HG02763 (cell line): ENCODE measurements around the gene MCF2L2.

Experiments used
- ATAC-seq: cut with Tn5 transposase; IDR thresholded peaks from one replicate; pipeline ENCODE4 v1.9.1; 2021; ENCODE audit warnings: mild to moderate bottlenecking, moderate library complexity; ENCODE audit not compliant: unreplicated experiment

Gene MCF2L2

DNA sequence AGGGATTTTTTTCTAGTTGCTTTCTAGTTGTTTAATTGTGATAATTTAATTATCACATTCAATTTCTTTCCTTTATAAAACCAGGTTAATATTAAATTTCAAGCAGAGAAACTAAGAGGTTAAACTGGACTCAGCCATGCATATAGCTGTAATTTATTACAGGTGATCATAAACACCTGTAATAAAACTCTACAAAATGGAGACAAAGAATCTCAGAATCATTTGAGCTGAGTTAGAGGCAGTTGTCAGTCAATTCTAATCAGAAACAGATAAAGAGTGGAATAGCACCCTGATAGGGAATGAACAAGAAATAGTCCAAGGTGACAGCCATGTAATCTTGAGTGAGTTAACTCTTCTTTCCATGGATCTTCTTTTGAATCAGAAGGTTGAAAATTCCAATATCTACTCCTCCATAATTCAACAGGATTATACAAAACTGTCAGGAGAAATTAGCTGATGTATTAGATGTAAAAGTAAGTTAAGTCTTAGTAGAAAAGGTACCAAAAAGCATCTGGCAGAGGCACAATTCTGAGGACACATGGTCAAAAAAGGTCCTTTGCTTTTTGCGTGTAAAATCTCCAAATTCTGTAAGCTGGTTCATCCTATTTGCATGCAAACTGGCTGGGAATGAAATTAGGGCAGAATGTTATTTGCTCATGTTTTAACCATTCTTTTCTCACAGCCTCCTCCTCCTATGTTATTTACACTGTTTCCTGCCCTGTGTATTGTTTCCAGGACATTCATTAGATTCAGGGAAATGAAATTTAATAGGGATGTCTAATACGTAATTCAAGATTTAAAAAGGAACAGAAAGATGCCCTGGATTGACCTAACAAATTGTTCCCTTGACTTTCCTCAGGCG is 214.8 kb downstream of the MCF2L2 start:
- ATAC-seq: no peak

DNA sequence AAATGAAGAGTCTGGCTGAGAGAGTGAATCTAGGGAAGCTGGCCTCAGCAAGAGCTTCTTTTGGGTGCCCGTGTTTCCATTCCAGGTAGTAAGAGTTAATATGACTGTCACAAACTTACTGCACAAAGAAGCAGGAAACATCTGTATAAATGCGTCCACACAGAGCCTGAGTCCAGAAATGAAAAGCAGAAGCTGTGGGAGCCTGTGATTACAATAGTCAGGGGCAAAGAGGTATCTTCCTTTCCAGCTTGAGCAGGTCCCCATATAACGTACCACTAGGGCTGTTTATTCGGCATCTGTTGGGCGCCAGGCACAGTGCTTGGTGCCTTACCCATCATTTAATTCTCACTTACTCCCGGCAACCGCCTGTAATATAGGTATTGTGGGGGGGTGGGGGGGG is 215.9 kb downstream of the MCF2L2 start:
- ATAC-seq: no peak

DNA sequence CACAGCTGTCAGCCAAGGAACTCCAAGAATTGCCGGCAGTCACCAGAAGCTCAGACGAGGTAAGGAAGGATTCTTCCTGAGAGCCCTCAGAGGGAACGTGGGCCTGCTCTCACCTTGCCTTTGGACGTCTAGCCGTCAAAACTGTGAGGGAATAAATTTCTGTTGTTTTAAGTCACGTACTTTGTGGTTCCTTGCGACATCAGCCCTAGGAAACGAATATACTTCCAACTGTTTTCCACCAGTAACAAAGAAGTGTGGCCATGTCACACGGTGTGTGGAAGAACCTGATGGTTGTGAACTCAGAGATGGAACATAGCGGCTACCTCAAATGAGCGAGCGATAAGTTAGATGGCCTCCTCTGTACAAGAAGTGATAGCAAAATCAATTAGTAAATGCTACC is 216.3 kb downstream of the MCF2L2 start:
- no peak for ATAC-seq

DNA sequence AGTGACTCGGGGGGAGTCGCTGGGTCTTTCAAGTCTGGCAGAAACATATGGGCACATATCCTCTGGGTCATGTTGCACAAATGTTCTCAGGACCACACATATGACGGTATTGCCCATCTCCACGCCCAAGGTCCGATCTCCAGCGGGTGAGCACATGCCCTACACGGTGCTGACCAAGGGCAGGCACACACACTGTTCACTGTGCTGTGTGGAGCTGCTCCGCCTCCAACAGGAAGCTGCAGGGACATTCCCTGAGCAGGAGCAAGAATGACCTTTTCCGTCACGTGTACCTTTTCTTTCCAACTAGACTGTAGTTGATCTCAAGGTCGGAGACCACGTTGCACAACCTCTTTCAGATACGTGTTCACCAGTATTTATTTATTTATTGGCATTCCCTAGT is 217.1 kb downstream of the MCF2L2 start:
- no peak for ATAC-seq

DNA sequence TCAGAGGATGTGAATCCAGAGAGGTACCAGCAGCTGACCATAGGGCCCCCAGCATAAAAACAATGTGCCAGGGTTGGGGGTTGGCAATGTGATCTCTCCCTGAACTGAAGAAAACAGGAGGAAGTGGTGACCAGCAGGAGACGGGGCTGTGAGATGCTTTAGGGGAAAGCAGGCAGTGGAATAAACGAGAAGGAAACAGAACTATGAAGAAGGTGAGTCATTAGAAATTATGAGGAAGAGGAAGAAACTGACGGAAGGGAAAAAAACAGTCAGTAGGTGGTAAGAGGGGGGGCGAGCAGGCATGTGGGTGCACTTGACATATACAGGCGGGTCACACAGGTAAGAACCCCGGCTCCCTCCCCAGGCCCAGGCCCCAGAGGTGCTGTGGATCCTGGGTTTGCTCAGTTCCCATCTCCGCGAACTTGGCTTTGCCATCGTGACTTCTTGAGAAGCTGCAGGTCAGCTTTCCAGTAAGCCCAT is 217.5 kb downstream of the MCF2L2 start:
- no peak for ATAC-seq

DNA sequence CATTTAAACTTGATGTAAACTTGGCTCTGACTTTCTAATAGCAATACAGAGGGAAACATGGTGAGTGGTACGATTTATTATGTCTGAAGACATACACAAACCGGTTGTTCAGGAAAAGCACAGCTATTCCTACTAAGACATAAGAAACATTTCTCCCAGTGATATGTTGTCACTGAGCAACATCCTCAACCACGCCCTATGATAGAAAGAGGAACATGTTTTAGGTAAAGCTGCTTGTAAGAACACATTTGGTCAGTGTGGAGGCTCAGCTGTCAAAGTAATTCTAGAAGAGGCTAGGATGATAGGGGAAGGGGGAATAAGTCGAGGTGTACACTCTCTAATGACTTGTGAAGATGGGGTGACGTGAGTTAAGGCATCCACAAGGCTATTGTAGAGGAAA is 218.1 kb downstream of the MCF2L2 start:
- ATAC-seq: no peak

DNA sequence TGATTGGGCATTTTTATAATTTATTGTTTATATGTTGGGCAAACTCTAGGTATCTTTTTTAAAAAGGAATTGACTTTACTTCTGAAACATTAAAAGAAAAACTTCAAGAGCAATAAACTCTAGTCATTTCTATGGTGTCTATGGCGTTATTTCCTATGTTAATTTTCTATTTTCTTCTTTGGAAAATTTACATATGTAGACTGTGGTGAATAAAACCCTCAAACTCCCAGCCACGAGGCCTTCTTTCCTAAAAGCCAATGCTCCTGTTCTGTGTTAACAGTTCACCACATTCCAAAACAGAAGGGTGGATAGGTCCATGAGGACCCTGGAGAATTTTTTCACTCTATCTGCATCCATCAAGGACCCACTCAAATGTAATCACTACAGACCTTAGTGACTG is 219.6 kb downstream of the MCF2L2 start:
- no peak for ATAC-seq

DNA sequence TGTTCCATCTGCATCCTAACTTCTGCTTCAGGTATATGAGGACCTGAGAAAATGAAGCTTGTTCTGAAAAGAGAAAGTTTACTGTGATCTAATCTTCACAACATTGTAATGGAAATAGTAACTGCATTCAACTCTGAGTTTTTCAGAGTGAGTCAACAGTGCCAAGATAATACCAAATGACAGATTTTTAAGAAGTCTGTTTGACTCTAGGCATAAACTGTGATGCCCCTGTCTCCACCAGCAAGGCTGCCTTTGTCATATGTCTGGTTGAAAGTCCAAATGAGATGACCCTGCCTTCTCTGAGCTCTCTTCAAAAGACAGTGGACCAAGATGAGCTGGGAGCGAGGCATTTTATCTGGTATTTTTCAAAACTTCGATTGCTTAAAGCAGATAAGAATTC is 220.2 kb downstream of the MCF2L2 start:
- ATAC-seq: no peak

DNA sequence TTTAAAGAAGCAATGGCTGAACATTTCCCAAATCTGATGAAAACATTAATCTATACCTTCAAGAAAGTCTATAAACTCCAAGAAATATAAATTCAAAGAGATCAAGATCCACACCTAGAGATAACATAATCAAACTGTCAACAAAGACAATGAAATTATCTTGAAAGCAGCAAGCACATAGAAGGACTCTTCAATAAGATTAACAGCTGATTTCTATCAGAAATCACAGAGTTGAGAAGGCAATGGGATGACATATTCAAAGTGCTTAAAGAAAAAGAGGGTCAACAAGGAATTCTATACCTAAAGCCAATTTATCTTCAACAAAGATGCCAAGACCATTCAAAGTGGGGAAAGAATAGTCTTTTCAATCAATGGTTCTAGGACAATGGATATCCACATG is 224.7 kb downstream of the MCF2L2 start:
- no peak for ATAC-seq

DNA sequence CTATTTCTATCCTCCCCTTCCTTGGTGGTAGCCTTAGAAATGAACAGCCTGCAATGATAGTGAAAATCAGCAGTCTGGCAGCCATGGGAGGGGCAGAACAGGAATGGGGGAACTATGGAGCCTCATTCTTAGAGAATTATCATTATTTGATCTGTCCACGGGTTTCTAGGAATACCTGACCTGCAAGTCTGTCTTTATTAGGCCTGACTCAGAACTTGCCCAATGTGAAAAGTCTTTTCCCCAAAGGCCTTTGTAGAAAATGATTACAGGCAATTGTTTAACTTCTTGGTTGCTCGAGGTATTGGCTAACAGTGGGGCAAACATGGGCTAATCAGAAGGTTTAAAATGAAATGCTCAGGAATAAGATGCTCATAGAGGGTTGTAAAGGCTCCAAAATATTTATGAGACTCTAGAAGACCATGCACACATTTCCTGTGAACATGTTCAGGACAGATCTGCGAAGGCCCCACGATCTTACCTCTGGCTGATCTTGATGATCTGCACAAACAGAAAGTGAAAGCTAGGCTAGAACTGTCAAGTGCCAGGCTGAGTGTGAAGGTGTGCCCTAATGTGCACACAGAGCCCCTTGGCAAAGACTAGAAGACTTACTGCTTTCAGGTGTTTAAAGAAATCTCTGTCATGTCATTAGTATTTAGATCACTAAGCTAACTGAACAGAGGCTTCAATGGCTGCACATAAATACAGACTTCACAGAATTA is 226.3 kb downstream of the MCF2L2 start:
- ATAC-seq: no peak

DNA sequence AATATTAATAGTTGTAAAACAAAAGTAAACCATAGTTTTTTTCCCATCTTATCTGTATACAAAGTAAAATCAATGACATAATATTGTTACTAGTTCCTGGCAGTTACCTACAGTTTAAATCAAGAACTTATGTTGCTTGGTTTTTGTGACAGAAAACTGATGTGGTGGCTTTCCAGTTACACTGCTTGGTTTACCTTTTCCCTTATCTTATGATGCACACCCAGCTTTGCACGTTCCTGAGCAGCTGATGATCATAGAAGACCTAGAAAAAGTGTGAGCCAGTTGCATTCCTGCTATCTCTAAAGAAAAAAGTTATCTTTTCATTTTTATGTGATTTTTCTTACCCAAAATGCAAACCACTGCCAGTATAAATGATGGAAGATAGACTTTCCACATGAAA is 229.5 kb downstream of the MCF2L2 start:
- ATAC-seq: no peak

DNA sequence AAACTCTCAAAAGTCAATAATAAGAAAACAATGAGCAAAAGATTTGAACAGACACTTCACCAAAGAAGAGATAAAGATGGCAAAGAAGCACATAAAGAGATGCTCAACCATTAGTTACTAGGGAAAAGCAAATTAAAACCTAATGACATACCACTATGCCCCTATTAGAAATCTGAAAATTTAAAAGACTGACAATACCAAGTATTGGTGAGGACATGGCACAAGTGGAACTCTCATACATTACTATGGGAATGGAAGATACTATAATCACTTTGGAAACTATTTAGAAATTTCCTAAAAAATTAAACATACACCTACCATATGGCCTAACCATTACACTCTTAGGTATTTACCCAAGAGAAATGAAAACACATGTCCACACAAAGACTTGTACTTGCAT is 230.7 kb downstream of the MCF2L2 start:
- no peak for ATAC-seq

DNA sequence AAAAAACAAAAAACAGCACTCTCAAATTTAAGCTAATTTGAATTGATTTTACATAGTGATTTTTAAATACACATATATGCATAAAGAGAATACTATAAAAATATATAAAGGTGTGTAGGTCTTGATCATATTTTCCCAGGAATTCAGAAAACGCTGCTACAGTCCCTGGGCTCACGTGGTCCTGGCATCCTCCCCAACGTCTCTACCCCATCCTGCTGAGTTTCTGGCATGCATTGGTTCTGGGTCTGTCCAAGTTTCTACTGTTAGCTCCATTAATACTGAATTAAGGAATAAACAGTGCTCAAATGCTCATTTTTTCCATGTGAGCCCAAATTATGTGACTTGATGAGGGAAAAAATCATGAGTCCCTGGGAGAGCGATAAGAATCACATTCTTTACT is 233.2 kb downstream of the MCF2L2 start:
- no peak for ATAC-seq

DNA sequence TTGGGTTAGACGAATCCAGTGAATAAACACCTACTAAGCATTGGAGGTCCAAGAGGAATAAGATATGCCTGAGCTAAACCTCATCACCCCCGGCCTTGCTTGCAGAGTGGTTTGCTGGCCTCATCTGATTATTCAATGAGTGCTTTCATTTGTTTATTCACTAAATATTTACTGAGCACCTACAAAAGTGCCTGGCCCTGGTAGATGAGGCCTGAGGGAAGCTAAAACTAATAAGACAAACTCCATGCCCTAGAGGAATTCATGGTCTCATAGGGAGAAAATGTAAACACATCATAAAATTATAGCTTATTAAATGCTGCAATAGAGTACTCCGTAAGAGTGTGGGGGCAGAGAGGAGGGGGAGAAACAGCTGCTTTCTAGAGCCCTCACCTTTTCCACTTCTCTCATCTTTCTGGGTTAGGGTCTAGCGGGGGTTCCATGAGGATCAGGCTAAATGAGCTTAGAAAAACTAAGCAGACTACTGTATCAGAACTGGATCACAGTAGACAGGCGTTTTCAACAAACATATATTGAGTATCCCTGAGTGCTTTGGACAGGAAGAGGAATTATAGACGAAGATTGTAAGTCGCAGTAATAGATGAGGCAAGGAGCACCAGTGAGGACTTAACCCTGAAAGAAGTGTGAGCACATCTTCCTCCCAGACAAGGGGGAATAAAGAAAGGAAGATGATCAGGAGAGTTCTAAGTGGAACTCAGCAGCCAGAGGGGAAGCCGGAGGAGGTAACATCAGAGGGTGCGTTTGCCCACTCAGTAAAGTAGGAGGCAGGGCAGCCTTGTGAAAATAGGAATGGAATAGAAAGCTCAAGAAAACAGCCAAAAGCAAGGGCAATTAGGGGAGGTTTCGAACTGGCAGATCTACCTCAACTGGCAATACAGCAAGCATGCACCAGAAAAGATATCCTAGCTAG is 234.4 kb downstream of the MCF2L2 start:
- no peak for ATAC-seq

DNA sequence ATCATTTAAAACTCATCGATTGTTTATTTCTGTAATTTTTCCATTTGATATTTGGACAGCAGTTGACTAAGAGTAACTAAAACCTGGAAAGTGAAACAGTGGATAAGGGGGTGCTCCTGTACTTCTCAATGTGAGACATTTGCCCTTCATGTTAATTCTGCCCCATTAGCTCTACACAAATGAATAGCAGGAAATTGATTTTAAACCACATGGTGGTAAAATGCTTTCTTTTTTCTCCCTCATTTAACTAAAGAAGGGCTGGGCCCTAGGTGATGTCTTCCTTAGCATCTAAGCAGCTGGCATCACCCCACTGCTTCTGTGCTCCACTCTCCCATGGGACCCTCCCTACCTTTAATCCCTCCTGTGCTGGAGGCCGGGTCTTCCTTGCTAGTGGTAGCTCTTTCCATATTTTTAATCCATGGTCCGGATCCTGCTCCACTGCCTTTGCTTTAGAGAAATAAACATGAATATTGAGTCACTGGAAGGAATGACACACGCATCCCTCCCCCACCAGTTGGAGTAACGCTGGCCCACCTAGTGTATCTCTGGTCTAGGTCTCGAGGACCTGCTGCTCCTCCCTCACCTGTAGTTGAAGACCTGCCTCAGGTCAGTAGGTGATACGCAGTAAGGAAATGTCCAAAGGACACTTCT is 235.6 kb downstream of the MCF2L2 start:
- no peak for ATAC-seq

DNA sequence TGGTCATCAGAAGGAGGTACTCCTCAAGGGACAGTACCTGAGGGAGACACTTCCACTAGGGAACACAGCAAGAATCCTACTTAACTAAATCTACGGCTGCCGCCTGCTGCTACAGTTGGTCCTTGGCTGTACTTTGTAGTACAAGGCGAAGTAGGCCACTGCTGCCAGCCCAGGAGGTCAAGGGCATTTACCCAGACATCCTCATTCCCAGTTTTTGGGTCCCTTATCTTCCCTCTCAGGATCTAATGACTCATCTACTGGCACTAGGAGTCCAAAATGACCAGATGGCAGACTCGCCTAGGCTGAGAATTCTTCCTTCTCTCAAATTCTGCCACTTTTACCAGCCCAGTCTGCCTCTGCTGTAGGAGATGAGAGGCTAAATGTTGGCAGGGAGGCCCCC is 238.8 kb downstream of the MCF2L2 start:
- ATAC-seq: no peak

DNA sequence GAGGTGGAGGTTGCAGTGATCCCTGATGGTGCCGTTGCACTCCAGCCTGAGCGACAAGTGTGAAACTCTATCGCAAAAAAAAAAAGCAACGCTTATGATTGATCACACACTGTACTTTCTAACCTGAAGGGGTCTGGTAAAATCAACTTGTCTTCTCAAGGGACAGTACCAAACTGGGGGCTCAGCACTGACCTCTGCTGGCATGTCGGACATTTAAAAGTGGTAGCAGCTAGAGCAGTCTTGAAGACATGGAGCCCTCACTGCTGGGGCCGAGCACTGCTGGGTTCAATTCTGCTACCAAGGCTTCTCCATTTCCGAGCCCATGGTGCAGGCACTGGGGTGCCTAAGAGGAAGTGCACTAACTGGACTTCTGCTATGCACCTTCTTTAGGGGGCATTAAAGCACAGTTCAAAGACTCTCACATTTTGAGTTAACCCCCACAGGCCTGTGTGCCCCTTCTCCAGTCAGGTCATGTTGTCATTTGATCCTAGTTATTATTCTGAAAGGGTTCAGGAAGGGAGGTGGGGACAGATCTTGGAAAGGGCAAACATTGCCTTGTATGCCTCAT is 239.4 kb downstream of the MCF2L2 start:
- no peak for ATAC-seq

DNA sequence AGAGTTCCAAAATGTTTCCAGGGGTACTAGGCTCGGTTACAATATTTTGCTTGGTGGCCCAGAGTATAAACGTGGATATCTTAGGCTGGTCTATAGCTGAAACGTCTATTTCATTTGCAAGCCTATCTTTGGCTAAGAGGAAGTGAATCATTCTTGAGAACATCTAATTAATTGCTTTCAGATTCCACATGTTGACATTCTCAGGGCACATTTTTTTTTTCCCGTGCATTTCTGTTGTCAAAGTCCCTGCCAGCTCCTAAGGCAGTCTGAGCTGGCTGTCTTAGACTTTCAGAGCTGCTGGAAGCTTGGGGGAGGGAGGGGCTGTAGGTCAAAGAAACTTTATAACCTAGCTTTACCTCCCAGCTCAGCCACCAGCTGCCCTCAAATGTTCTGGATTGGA is 242.7 kb downstream of the MCF2L2 start:
- ATAC-seq: no peak

DNA sequence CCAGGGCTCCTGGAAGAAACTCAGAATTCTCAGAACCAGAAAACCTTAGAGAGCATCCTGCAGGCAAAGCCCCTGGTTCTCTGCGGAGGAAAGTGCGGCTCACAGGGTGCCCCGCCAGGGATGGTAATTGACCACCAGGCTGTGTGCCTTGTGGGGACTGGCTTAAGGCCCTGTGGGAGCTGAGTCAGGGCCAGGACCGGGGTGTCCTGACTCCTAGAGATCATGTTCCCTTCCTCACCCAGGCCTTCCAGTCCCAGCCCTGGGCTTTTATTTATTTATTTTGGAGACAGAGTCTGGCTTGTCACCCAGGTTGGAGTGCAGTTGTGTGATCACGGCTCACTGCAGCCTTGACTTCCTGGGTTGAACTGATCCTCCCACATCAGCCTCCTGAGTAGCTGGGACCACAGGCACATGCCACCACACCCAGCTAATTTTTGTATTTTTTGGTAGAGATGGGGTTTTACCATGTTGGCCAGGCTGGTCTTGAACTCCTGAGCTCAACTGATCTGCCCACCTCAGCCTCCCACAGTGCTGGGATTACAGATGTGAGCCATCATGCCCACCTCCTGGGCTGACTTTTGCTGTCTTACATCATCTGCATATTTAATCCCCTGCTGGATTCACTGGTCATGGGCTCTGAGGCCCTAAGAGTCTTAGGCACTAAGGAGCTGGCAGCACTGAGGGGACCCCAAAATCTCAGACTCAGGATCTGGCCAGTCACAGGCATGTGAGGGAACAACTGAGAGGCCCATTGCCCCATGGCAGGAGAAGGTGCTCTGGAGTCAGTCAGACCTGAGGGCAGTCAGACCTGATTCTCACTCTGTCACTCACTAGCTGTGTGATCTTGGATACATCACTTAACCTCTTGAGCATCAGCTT is 245.4 kb downstream of the MCF2L2 start:
- no peak for ATAC-seq
